MM.1S (cell line): ENCODE measurements around the gene STMP1.
"Not testable (repeated sequence)": the region's sequence is repeated elsewhere in the genome, so short reads cannot be mapped to it uniquely, and the experiment has no call there.

Experiments used
- EZH2 ChIP-seq: fragments of 300-600 bp; sonication (generic); optimal IDR thresholded peaks from 2 replicates; pipeline ENCODE3; 2017; ENCODE audit warnings: low read depth, mild to moderate bottlenecking, antibody characterized with exemption, low read length, mixed read lengths
- EZH2phosphoT487 ChIP-seq: fragments of 300-600 bp; sonication (generic); IDR thresholded peaks from 2 replicates; pipeline ENCODE4 v1.6.1; 2018; ENCODE audit warnings: antibody characterized with exemption, low read length
- TF ChIP-seq, protein P1 (sequence below): fragments of 300-600 bp; sonication (generic); IDR thresholded peaks from 2 replicates; pipeline ENCODE4 v1.5.1; 2016; ENCODE audit warnings: antibody characterized with exemption, low read length, mixed read lengths

DNA sequence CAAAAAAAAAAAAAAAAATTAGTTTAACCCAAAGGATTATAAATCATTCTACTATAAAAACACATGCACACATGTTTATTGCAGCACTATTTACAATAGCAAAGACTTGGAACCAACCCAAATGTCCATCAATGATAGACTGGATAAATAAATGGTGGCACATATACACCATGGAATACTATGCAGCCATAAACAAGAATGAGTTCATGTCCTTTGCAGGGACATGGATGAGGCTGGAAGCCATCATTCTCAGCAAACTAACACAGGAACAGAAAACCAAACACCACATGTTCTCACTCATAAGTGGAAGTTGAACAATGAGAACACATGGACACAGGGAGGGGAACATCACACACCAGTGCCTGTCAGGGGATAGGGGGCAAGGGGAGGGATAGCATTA lies 22.6 kb upstream of the STMP1 start:
- TF ChIP-seq, protein P1, sequence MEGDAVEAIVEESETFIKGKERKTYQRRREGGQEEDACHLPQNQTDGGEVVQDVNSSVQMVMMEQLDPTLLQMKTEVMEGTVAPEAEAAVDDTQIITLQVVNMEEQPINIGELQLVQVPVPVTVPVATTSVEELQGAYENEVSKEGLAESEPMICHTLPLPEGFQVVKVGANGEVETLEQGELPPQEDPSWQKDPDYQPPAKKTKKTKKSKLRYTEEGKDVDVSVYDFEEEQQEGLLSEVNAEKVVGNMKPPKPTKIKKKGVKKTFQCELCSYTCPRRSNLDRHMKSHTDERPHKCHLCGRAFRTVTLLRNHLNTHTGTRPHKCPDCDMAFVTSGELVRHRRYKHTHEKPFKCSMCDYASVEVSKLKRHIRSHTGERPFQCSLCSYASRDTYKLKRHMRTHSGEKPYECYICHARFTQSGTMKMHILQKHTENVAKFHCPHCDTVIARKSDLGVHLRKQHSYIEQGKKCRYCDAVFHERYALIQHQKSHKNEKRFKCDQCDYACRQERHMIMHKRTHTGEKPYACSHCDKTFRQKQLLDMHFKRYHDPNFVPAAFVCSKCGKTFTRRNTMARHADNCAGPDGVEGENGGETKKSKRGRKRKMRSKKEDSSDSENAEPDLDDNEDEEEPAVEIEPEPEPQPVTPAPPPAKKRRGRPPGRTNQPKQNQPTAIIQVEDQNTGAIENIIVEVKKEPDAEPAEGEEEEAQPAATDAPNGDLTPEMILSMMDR: not testable (repeated sequence)
- TF ChIP-seq EZH2phosphoT487, EZH2: not testable (repeated sequence)
